HG03558 (cell line): ENCODE data around the gene EGLN2.
"Not testable (repeated sequence)": the region's sequence is repeated elsewhere in the genome, so short reads cannot be mapped to it uniquely, and the experiment has no call there.

Source experiments
- ATAC-seq: cut with Tn5 transposase; IDR thresholded peaks from one replicate; pipeline ENCODE4 v1.9.1; 2021; ENCODE audit warnings: moderate number of reproducible peaks; ENCODE audit not compliant: unreplicated experiment; ENCODE audit errors: extremely low read depth

EGLN2 gene

GRCh38 chr19:40775632-40776022, 23.4 kb upstream of the EGLN2 start:
- ATAC-seq = no peak

- no peak for ATAC-seq
These were observed 22.6 kb upstream of the EGLN2 start for GRCh38 chr19:40776364-40776763.

- ATAC-seq = peak; percentile 38
These were observed 21.9 kb upstream of the EGLN2 start for GRCh38 chr19:40776932-40777644.

GRCh38 chr19:40777645-40777936, 21.4 kb upstream of the EGLN2 start:
- no peak for ATAC-seq

- peak; percentile 28 for ATAC-seq
These were observed 20.9 kb upstream of the EGLN2 start, which contains the start of gene RAB4B for GRCh38 chr19:40777937-40778705. RAB4B (plus strand) TSS chr19:40778247; CDS start chr19:40778376, 129 bp downstream.

GRCh38 chr19:40778706-40779284, 20.2 kb upstream of the EGLN2 start:
- no peak for ATAC-seq

- ATAC-seq = no peak
These were observed 18.4 kb upstream of the EGLN2 start for GRCh38 chr19:40780582-40780981.

- ATAC-seq = no peak
These were observed 17.9 kb upstream of the EGLN2 start for GRCh38 chr19:40781140-40781539.

- ATAC-seq = no peak
These were observed 15.3 kb upstream of the EGLN2 start for GRCh38 chr19:40783711-40784110.

GRCh38 chr19:40784146-40784545, 14.8 kb upstream of the EGLN2 start:
- ATAC-seq = not testable (repeated sequence)

- no peak for ATAC-seq
These were observed 13.5 kb upstream of the EGLN2 start for GRCh38 chr19:40785526-40785925.

- no peak for ATAC-seq
These were observed 12.6 kb upstream of the EGLN2 start for GRCh38 chr19:40786060-40787037.

GRCh38 chr19:40791349-40791748, 7.6 kb upstream of the EGLN2 start:
- ATAC-seq = no peak

GRCh38 chr19:40791996-40792395, 7.0 kb upstream of the EGLN2 start:
- no peak for ATAC-seq

- ATAC-seq = no peak
These were observed 1.6 kb upstream of the EGLN2 start for GRCh38 chr19:40797166-40797962.

- no peak for ATAC-seq
These were observed 868 bp upstream of the EGLN2 start for GRCh38 chr19:40797963-40798682.

GRCh38 chr19:40799558-40800338, 757 bp downstream of the EGLN2 start:
- ATAC-seq = no peak

GRCh38 chr19:40800339-40800996, 1.5 kb downstream of the EGLN2 start:
- ATAC-seq = no peak
